Iris pigment epithelial cell (primary cell): ENCODE measurements around the gene TYMP.

Experiments used
- DNase-seq: peaks from one replicate; pipeline ENCODE4 v3.0.0-alpha.2; 2011; ENCODE audit warnings: low read depth

The TYMP gene

GRCh38 chr22:50562523-50563412, 33.0 kb upstream of the TYMP start, which contains the start of gene SYCE3:
Gene SYCE3 (minus strand): TSS chr22:50562919. CDS start chr22:50556405, 6,514 bp downstream.
- DNase-seq: peak; percentile 79

- no peak for DNase-seq
These were observed 31.9 kb upstream of the TYMP start for GRCh38 chr22:50561401-50562358.

GRCh38 chr22:50560034-50560433, 30.2 kb upstream of the TYMP start:
- DNase-seq: no peak

GRCh38 chr22:50556703-50557102, 26.9 kb upstream of the TYMP start:
- no peak for DNase-seq

GRCh38 chr22:50553310-50553709, 23.5 kb upstream of the TYMP start:
- DNase-seq: no peak

GRCh38 chr22:50551160-50551752, 21.4 kb upstream of the TYMP start:
- no peak for DNase-seq

GRCh38 chr22:50550395-50550794, 20.6 kb upstream of the TYMP start:
- DNase-seq: no peak

GRCh38 chr22:50548921-50549790, 19.3 kb upstream of the TYMP start:
- DNase-seq: no peak

GRCh38 chr22:50548040-50548920, 18.5 kb upstream of the TYMP start:
- DNase-seq: no peak

GRCh38 chr22:50547263-50547985, 17.6 kb upstream of the TYMP start:
- DNase-seq: no peak

- DNase-seq: no peak
These were observed 16.8 kb upstream of the TYMP start for GRCh38 chr22:50546326-50547262.

- no peak for DNase-seq
These were observed 15.9 kb upstream of the TYMP start, which contains the start of gene KLHDC7B for GRCh38 chr22:50545522-50546325. Gene KLHDC7B (plus strand): TSS chr22:50545899. CDS start chr22:50546244, 345 bp downstream.

- DNase-seq: no peak
These were observed 15.0 kb upstream of the TYMP start for GRCh38 chr22:50544746-50545253.

GRCh38 chr22:50544078-50544745, 14.4 kb upstream of the TYMP start:
- DNase-seq: peak; percentile 62

GRCh38 chr22:50542416-50542927, 12.7 kb upstream of the TYMP start:
- DNase-seq: peak; percentile 50

GRCh38 chr22:50541667-50542026, 11.8 kb upstream of the TYMP start:
- DNase-seq: peak; percentile 91
